HTERT RPE-1 (cell line): ENCODE data around the gene CAPN9.

Experiments used
- in situ Hi-C: fragments of 300-500 bp; cut with MboI; formaldehyde crosslinking; loops from 4 replicates; pipeline ENCODE4 v1.14.3; 2020; ENCODE audit warnings: low sequenced_read_pairs

The CAPN9 gene

GRCh38 chr1:230745071-230745470 is 2.1 kb upstream of the CAPN9 start:
- in situ Hi-C loops, result no loop called here

- in situ Hi-C loops, result no loop called here
Measured at GRCh38 chr1:230746617-230747016, 571 bp upstream of the CAPN9 start.

GRCh38 chr1:230747890-230748800 is 957 bp downstream of the CAPN9 start:
- in situ Hi-C loops, result no loop called here

GRCh38 chr1:230749150-230749549 is 2.0 kb downstream of the CAPN9 start:
- in situ Hi-C loops, result no loop called here

- in situ Hi-C loops, result no loop called here
Measured at GRCh38 chr1:230749635-230750034, 2.4 kb downstream of the CAPN9 start.

- in situ Hi-C loops, result no loop called here
Measured at GRCh38 chr1:230750576-230750975, 3.4 kb downstream of the CAPN9 start.

GRCh38 chr1:230750986-230751625 is 3.9 kb downstream of the CAPN9 start:
- in situ Hi-C loops, result no loop called here

GRCh38 chr1:230752407-230752806 is 5.2 kb downstream of the CAPN9 start:
- in situ Hi-C loops, result no loop called here

- in situ Hi-C loops, result no loop called here
Measured at GRCh38 chr1:230753191-230753585, 6.0 kb downstream of the CAPN9 start.

GRCh38 chr1:230753586-230754251 is 6.5 kb downstream of the CAPN9 start:
- in situ Hi-C loops, result no loop called here

- in situ Hi-C loops, result no loop called here
Measured at GRCh38 chr1:230754796-230755195, 7.6 kb downstream of the CAPN9 start.

GRCh38 chr1:230757856-230758708 is 10.9 kb downstream of the CAPN9 start:
- in situ Hi-C loops, result no loop called here

GRCh38 chr1:230758709-230759368 is 11.7 kb downstream of the CAPN9 start:
- in situ Hi-C loops, result no loop called here

- in situ Hi-C loops, result no loop called here
Measured at GRCh38 chr1:230759369-230760065, 12.3 kb downstream of the CAPN9 start.

GRCh38 chr1:230760360-230760827 is 13.2 kb downstream of the CAPN9 start:
- in situ Hi-C loops, result no loop called here

GRCh38 chr1:230761443-230762167 is 14.4 kb downstream of the CAPN9 start:
- in situ Hi-C loops, result no loop called here

GRCh38 chr1:230763927-230764591 is 16.9 kb downstream of the CAPN9 start:
- in situ Hi-C loops, result no loop called here

- in situ Hi-C loops, result no loop called here
Measured at GRCh38 chr1:230766318-230766717, 19.1 kb downstream of the CAPN9 start.
